HG03066 (cell line): Measurements from ENCODE around the gene NKX3-2.
A peak's percentile ranks its signal among the peaks of the same experiment; 100 is the strongest.
"Not testable (repeated sequence)": the region's sequence is repeated elsewhere in the genome, so short reads cannot be mapped to it uniquely, and the experiment has no call there.

Source experiments
- ATAC-seq: cut with Tn5 transposase; IDR thresholded peaks from one replicate; pipeline ENCODE4 v1.9.1; 2021; ENCODE audit warnings: low read depth; ENCODE audit not compliant: unreplicated experiment

The NKX3-2 gene

GRCh38 chr4:13543839-13544605 is at the start of gene NKX3-2:
Gene NKX3-2 (minus strand): TSS chr4:13544508. CDS start chr4:13544414, 94 bp downstream.
- ATAC-seq: no peak

GRCh38 chr4:13592220-13592619 is 47.9 kb upstream of the NKX3-2 start:
- no peak for ATAC-seq

GRCh38 chr4:13590766-13591165 is 46.5 kb upstream of the NKX3-2 start:
- ATAC-seq: no peak

GRCh38 chr4:13588954-13589353 is 44.6 kb upstream of the NKX3-2 start:
- ATAC-seq: no peak

GRCh38 chr4:13584481-13584880 is 40.2 kb upstream of the NKX3-2 start:
- no peak for ATAC-seq

GRCh38 chr4:13580036-13580435 is 35.7 kb upstream of the NKX3-2 start:
- ATAC-seq: no peak

GRCh38 chr4:13577660-13578059 is 33.4 kb upstream of the NKX3-2 start:
- no peak for ATAC-seq

- ATAC-seq: no peak
Measured at GRCh38 chr4:13570916-13571315, 26.6 kb upstream of the NKX3-2 start.

GRCh38 chr4:13567125-13567524 is 22.8 kb upstream of the NKX3-2 start:
- ATAC-seq: no peak

- ATAC-seq: no peak
Measured at GRCh38 chr4:13562876-13563275, 18.6 kb upstream of the NKX3-2 start.

GRCh38 chr4:13561673-13562072 is 17.4 kb upstream of the NKX3-2 start:
- no peak for ATAC-seq

- not testable (repeated sequence) for ATAC-seq
Measured at GRCh38 chr4:13560111-13560510, 15.8 kb upstream of the NKX3-2 start.

- ATAC-seq: no peak
Measured at GRCh38 chr4:13559413-13559812, 15.1 kb upstream of the NKX3-2 start.

GRCh38 chr4:13558881-13559280 is 14.6 kb upstream of the NKX3-2 start:
- ATAC-seq: no peak

- no peak for ATAC-seq
Measured at GRCh38 chr4:13555325-13555724, 11.0 kb upstream of the NKX3-2 start.

GRCh38 chr4:13553081-13553480 is 8.8 kb upstream of the NKX3-2 start:
- ATAC-seq: no peak

- ATAC-seq: peak; percentile 61
Measured at GRCh38 chr4:13548984-13549546, 4.8 kb upstream of the NKX3-2 start.

- ATAC-seq: no peak
Measured at GRCh38 chr4:13548059-13548983, 4.0 kb upstream of the NKX3-2 start.

GRCh38 chr4:13547485-13548041 is 3.3 kb upstream of the NKX3-2 start:
- no peak for ATAC-seq

- no peak for ATAC-seq
Measured at GRCh38 chr4:13546941-13547484, 2.7 kb upstream of the NKX3-2 start.
